HG02938 (cell line): ENCODE data around the gene PKLR.

ENCODE experiments used
- ATAC-seq: cut with Tn5 transposase; IDR thresholded peaks from one replicate; pipeline ENCODE4 v1.9.1; 2021; ENCODE audit warnings: mild to moderate bottlenecking, moderate library complexity; ENCODE audit not compliant: unreplicated experiment

The PKLR gene

GRCh38 chr1:155286544-155286943, 14.7 kb downstream of the PKLR start:
- no peak for ATAC-seq

DNA sequence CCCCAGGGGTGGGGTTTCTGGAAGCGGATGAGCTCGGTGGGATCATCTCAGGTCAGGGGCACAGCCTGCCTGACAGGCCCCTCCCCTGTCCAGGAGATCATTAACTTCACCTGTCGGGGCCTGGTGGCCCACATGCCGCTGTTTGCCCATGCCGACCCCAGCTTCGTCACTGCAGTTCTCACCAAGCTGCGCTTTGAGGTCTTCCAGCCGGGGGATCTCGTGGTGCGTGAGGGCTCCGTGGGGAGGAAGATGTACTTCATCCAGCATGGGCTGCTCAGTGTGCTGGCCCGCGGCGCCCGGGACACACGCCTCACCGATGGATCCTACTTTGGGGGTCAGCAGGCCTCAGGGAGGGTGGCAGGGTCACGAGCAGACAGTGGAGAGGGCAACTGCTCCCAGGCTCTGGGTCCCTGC, 15.6 kb downstream of the PKLR start:
- no peak for ATAC-seq

DNA sequence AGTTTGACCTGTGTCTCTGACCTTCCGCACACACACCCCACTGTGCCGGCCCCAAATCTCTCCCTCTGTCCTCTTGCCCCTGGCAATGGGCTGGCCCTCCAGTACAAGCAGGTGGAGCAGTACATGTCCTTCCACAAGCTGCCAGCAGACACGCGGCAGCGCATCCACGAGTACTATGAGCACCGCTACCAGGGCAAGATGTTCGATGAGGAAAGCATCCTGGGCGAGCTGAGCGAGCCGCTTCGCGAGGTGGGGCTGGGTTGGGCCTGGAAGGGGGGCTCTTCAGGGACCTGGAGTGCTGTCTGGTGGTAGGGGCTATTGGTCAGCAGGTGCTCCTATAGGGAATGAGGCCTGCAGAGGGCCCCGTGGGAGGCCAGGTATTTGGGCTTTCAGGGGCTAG, 16.2 kb downstream of the PKLR start:
- ATAC-seq, result no peak

DNA sequence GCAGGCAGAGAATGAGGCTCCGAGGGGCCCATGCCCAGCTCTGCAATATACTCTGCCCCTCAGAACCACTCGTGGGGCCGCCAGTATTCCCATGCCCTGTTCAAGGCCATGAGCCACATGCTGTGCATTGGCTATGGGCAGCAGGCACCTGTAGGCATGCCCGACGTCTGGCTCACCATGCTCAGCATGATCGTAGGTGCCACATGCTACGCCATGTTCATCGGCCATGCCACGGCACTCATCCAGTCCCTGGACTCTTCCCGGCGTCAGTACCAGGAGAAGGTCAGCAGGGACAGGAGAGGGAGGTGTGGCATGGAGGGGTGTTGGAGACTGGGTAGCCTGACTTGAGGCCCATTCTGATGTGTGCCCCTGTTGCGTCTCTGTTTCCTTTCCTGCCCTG, 16.8 kb downstream of the PKLR start:
- ATAC-seq, result no peak

DNA sequence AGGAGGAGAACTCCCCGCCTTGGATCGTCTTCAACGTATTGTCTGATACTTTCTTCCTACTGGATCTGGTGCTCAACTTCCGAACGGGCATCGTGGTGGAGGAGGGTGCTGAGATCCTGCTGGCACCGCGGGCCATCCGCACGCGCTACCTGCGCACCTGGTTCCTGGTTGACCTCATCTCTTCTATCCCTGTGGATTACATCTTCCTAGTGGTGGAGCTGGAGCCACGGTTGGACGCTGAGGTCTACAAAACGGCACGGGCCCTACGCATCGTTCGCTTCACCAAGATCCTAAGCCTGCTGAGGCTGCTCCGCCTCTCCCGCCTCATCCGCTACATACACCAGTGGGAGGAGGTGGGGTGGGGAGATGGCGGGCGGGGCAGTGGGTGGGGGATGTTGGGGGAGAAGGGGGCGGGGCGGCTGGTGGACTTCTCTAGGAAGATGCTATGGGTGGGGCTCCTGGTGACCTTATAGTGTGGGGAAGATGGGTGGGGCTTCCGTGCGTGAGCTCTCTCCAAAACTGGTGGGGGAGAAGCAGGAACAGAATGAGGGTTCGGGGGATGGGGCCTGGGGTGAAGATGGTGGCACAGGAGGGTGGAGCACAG, 18.6 kb downstream of the PKLR start:
- ATAC-seq, result no peak

DNA sequence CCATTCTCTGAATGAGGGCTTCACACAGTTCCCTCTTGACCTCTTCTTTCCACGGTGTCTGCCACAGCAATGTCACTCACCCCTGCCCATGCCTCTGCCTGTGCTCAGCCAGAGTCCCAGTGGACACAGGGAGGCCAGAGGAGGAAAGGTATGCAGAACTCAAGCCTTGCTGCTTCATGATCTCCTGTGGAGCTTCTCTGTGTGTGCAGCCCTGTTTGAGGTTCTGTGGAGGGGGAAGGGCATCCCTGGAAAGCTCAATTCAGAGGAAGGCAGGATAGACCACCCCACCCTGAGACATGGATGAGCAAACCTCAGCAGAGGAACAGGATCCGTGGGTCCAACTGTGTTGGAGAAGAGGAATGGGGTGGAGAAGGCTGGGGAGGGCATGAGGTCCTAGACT, 22.0 kb downstream of the PKLR start:
- ATAC-seq, result no peak

DNA sequence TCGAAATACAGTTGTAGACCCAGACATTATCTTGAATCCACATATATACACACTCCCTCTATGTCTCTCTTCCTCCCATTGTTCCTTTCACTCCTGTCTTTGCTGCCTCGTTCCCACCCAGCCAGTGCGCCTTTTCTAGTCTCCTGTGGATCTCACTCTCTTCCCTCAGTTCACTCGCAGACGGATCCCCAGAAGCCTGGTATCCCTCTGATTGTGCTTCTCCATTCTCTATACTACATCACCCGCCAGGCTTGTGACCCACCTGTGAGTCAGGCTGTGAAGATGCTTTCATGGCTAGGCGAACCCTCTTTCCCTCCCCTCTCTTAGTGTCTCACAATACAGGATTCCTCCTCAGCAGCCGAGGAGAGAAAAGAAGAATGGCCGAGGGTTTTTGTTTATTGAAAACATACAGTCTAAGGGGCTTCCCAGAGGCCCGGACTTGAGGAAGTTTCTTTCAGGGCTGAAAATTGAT, 22.5 kb downstream of the PKLR start:
- no peak for ATAC-seq

GRCh38 chr1:155277902-155278688, 23.1 kb downstream of the PKLR start:
- ATAC-seq, result no peak

GRCh38 chr1:155277070-155277901, 24.0 kb downstream of the PKLR start, which contains the start of gene HCN3:
Gene HCN3 (plus strand): TSS chr1:155277463. CDS start chr1:155277591, 128 bp downstream.
- ATAC-seq, result peak; percentile 48

- peak; percentile 76 for ATAC-seq
Observed at GRCh38 chr1:155273343-155274245, 27.6 kb downstream of the PKLR start, which contains the start of gene CLK2. Gene CLK2 (minus strand): TSS chr1:155273504. CDS start chr1:155270977, 2,527 bp downstream.

- peak; percentile 40 for ATAC-seq
Observed at GRCh38 chr1:155272466-155273342, 28.5 kb downstream of the PKLR start.

GRCh38 chr1:155269381-155269780, 31.9 kb downstream of the PKLR start:
- ATAC-seq, result no peak

GRCh38 chr1:155268630-155269029, 32.6 kb downstream of the PKLR start:
- ATAC-seq, result no peak

GRCh38 chr1:155267373-155267772, 33.9 kb downstream of the PKLR start:
- no peak for ATAC-seq

GRCh38 chr1:155266553-155266952, 34.7 kb downstream of the PKLR start:
- ATAC-seq, result no peak

DNA sequence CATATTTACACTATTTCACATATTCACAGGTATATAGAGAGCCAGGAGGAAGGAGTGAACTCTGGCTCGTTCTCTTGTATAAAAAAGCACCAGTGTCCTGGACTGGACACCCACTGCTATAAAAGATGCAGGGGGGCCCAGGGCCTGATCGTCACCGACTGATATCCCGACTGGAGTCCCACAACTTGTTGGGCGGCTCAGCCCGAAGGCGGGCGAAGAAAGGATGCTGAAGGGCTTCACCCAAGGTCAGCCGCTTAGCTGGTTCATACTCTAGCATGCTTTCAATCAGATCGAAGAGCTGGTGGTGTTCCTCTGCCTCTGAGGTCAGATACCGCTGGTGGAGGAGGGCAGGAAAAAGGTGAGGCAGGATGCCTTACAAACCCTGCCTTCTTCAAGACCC, 38.2 kb downstream of the PKLR start:
- no peak for ATAC-seq

DNA sequence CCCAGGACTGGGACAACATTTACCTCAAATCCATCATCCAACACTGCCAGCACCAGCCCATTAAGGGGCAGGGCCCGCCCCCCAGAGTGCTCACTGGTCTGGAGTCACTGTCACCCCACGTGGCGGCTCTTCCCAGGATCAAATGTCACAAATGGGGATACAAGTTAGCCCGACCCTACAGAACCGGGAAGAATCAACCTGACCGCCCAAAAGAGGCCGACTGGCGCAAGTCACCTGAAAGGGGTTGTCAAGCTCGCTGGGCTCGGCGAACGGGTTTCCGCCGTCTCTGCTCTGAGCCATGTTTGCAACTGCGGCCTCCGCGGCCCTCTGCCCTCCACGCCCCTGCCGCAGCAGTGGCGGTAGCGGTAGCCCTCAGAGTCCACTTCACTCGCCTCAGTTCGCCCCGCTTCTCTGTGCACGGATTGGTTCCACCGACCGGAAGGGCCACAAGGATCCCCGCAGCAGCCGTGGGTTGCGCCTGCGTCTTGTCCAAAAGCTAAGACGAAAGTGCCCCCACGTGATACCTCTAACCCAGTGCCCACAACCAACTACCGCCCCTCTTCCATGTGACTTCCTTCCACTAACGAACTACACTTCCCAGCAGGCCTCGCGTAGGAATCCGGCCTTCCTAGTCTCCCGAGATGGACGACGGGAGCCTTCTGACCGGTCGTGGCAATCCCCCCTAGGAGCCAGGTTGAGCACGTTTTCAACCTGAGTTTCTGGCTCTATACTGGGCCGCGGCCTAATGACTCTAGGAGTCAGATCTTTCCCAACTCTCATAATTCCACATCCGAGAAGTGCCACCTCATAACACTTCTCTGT, 39.2 kb downstream of the PKLR start, which contains the start of gene SCAMP3:
SCAMP3 (minus strand) TSS at position 509 of the 822 bp plus-strand sequence; CDS start at position 300, 209 bp downstream.
- ATAC-seq, result peak; percentile 92

DNA sequence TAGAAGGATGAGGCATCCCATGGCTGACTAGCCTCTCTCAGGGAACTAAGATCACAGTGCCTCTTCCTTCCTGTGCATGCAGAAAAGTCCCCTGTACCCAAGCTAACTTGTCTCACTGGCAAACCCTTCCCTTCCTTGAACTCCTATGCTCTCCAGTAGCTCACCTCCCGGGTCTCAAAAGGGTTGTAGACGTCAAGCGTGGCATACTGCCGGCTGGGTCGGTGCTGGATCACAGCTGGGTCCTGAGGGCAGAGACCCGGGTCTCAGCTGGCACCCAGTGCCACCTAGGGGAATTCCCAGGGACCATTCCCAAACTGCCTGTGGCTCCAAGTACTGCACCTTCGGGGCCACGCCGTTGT, 39.8 kb downstream of the PKLR start:
- ATAC-seq, result peak; percentile 20
